Left lung (tissue), 10 donors: ENCODE data around the gene FDXR. TPM values are rescaled to one million over a fixed set of nuclear protein-coding genes. Genes with fewer than 3 reads are reported as not detected.

ENCODE experiments used
- ATAC-seq: fragments of 200-7000 bp; cut with Tn5 transposase; one replicate; pipeline ENCODE4 v1.9.1; 2020; ENCODE audit warnings: moderate library complexity
- DNase-seq, 4 donors: peaks; one replicate each; pipeline ENCODE4 v3.0.0-alpha.2; 2013 to 2020
- H3K27ac ChIP-seq, 2 donors: fragments of 200-600 bp; sonication (generic) in 1 of 2; one replicate each; pipeline versions ENCODE4 v1.5.0 to v1.8.0; 2020 to 2021
- H3K27me3 ChIP-seq, 2 donors: fragments of 200-600 bp; sonication (generic) in 1 of 2; one replicate each; pipeline versions ENCODE4 v1.5.0 to v1.8.0; 2020 to 2021
- H3K36me3 ChIP-seq, 2 donors: fragments of 200-600 bp; sonication (generic) in 1 of 2; one replicate each; pipeline versions ENCODE4 v1.5.0 to v1.8.0; 2020 to 2021
- H3K4me1 ChIP-seq, 2 donors: fragments of 200-600 bp; one replicate each; pipeline ENCODE4 v1.8.0; 2021
- H3K4me3 ChIP-seq, 2 donors: fragments of 200-600 bp; sonication (generic) in 1 of 2; one replicate each; pipeline versions ENCODE4 v1.5.0 to v1.8.0; 2020 to 2021; ENCODE audit warnings: mild to moderate bottlenecking in 1 of 2
- H3K9me3 ChIP-seq, 2 donors: fragments of 200-600 bp; sonication (generic) in 1 of 2; one replicate each; pipeline versions ENCODE4 v1.5.0 to v1.8.0; 2020 to 2021
- intact Hi-C, 2 donors: fragments of 100-400 bp; cut with DNase I; formaldehyde crosslinking; loops; one replicate each; pipeline versions ENCODE4 v1.11.2 to v1.14.2; 2022
- polyA plus RNA-seq, 6 donors: library from polyadenylated mRNA; unstranded; fragments of 120-200 nt; gene quantifications; one replicate each; pipeline ENCODE4 v1.2.1, GENCODE V29; 2013; ENCODE audit not compliant: insufficient read length in 6 of 6
- total RNA-seq, 2 donors: library from RNA; stranded (reverse); fragmentation: NEBNext Ultra II Directional; extraction: Animal tissue kit (Norgen Biotek cat#: 25700); gene quantifications; one replicate each; pipeline ENCODE4 v1.2.1, GENCODE V29; 2021
- TF ChIP-seq, protein P1 (sequence below), 2 donors: fragments of 200-600 bp; sonication (generic) in 1 of 2; IDR thresholded peaks; one replicate each; pipeline versions ENCODE4 v1.5.0 to v1.8.0; 2021; ENCODE audit warnings: antibody characterized with exemption in 2 of 2
- donor health status: DM: no; HTN: yes; CAD: no.
- donor health status: DM: no; HTN: no; CAD: no.

The FDXR gene
- total and polyA plus RNA-seq, 8 donors, result 5.3 to 17.2 (median 7.2) TPM

DNA sequence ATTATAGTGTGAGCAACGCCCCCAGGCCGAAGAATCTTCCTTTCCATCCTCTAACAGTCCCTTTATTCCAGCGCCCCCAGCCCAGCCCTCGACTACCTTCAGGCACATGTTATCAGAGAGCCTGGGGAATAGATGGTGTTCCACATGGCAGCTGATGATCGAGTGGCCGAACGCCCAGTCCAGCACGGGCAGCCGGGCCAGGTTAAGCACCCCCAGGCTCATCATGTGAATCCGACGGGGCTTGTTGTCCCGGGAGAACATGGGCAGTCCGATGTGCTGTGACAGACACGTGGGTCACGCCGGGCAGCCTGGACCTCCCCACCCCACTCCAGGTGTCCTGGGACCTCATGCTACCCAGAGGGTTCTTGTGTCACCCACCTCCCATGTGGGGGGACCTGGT is 6.5 kb upstream of the FDXR start:
- ATAC-seq (no peak), DNase-seq (no peak)
- intact Hi-C loops, result no loop called here
- Histone ChIP-seq H3K27ac (no peak overlapping the region), H3K9me3 (no peaks in the 10 kb centered on the region), H3K27me3 (peaks cover 0 to 36% of the 10 kb centered on the region in 2 donors), H3K4me1 (no peaks in the 10 kb centered on the region), H3K4me3 (no peak overlapping the region), H3K36me3 (no peaks in the 10 kb centered on the region)
- TF ChIP-seq, protein P1, sequence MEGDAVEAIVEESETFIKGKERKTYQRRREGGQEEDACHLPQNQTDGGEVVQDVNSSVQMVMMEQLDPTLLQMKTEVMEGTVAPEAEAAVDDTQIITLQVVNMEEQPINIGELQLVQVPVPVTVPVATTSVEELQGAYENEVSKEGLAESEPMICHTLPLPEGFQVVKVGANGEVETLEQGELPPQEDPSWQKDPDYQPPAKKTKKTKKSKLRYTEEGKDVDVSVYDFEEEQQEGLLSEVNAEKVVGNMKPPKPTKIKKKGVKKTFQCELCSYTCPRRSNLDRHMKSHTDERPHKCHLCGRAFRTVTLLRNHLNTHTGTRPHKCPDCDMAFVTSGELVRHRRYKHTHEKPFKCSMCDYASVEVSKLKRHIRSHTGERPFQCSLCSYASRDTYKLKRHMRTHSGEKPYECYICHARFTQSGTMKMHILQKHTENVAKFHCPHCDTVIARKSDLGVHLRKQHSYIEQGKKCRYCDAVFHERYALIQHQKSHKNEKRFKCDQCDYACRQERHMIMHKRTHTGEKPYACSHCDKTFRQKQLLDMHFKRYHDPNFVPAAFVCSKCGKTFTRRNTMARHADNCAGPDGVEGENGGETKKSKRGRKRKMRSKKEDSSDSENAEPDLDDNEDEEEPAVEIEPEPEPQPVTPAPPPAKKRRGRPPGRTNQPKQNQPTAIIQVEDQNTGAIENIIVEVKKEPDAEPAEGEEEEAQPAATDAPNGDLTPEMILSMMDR (IDR thresholded peaks at IDR 0.05), result no peak

DNA sequence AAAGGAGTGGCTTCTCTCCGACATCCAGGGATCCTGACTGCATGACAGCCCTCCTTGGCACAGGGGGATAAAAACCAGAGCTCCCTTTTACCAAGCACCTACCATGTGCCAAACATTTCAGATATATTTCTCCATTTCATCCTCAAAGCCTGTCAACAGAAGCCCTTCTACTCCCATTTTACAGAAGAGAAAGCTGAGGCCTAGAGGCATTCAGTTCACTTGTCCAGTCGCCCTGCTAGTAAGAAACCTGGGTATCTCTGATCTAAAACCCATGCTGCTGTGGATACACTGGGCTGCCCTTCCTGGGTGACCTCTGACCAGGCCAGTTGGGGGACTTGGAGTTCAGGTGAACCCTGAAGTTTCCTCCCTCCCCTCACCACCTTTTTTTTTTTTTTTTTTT is 5.9 kb upstream of the FDXR start:
- peaks cover 0 to 32% of the 10 kb centered on the region in 2 donors for H3K27me3 ChIP-seq
- no peak for DNase-seq
- H3K36me3 ChIP-seq, result no peaks in the 10 kb centered on the region
- H3K4me3 ChIP-seq, result no peak overlapping the region
- TF ChIP-seq, protein P1 (IDR thresholded peaks at IDR 0.05), result no peak
- intact Hi-C loops, result no loop called here
- H3K27ac ChIP-seq, result no peak overlapping the region
- no peak for ATAC-seq
- peaks cover 4 to 6% of the 10 kb centered on the region in 2 donors for H3K4me1 ChIP-seq
- H3K9me3 ChIP-seq, result no peaks in the 10 kb centered on the region

DNA sequence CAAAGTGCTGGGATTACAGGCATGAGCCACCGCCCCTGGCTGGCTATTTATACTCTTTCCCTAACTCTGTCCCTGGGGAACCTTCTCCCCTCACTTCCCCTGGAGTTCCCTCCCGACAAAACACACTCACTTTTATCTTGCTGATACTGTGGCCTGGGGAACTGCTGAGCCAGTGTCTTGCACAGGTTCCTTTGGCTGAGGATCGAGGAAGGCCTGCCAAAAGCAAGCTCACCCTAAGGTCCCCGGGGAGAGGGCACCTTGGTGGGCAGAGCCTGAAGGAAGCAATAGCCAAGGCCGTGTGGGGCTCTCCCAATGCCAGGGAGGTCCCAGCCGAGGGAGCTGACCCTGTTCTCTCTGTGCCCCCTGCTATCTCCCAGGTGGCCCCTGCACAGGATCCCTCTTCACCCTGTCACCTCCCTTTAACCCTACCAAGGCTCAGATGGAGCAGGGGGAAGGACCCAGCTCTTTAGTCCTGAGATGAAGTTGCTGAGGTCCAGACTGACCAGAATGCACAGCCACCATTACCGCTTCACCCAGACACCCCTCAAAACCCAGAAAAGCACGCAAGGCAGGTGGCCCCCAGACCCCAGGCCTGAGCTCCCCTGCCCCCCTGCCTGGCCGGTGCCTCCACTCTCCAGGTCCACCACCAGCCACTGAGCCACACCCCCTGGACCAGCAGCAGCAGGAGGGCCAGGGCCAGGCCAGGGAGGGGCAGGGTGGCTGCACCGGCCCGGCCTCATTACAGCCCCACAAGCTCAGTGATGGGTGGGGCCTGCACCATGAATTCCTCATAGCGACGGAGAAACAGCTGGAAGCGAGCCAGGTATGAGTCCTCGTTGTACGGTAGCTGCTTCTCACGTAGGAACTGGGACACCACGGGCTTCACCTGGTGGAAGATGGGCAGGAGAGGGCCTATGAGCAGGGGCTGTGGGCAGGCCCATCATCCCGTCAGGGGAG is 5.1 kb upstream of the FDXR start:
- DNase-seq (peak in 1 of 4 donors; percentile 39), ATAC-seq (peak; percentile 4)
- intact Hi-C loops, result no loop called here
- H3K36me3 ChIP-seq, result no peaks in the 10 kb centered on the region
- H3K27ac ChIP-seq, result no peak overlapping the region
- peaks cover 4 to 6% of the 10 kb centered on the region in 2 donors for H3K4me1 ChIP-seq
- peaks cover 0 to 24% of the 10 kb centered on the region in 2 donors for H3K27me3 ChIP-seq
- H3K9me3 ChIP-seq, result no peaks in the 10 kb centered on the region
- H3K4me3 ChIP-seq, result no peak overlapping the region
- TF ChIP-seq, protein P1 (IDR thresholded peaks at IDR 0.05), result no peak

DNA sequence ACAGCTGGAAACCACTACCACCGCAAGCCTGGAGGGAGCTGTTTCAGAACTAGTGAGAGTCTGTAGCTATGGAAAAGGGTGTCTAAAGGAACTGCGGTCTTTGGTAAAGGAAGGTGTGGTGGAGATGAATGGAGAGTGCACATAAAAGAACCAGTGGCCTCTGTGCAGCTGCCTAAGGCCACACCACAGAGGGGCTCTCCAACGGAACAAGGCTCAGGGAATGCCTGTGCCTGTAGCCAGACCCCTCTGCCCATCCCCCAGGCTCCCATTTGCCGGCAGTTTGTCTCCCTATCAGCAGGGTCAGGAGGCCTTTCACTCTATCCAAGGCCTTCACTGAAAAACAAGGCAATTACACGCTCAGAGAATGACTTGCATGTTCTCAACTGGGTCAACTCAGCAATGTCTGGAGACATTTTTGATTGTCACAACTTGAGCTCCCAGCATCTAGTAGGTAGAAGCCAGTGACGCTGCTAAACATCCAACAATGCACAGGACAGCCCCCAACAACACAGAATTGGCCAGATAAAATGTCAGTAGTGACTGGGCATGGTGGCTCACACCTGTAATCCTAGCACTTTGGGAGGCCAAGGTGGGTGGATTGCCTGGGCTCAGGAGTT is 3.3 kb upstream of the FDXR start:
- TF ChIP-seq, protein P1 (IDR thresholded peaks at IDR 0.05), result no peak
- H3K4me3 ChIP-seq, result no peak overlapping the region
- no peak for ATAC-seq
- intact Hi-C loops, result no loop called here
- no peak overlapping the region for H3K27ac ChIP-seq
- peaks cover 0 to 13% of the 10 kb centered on the region in 2 donors for H3K27me3 ChIP-seq
- no peak for DNase-seq
- H3K36me3 ChIP-seq, result no peaks in the 10 kb centered on the region
- H3K9me3 ChIP-seq, result no peaks in the 10 kb centered on the region
- peaks cover 4 to 14% of the 10 kb centered on the region in 2 donors for H3K4me1 ChIP-seq
